Measurements from ENCODE around the gene PHF19. TPM values are rescaled to one million over a fixed set of nuclear protein-coding genes. Genes with fewer than 3 reads are reported as not detected.

Gene PHF19
- total RNA-seq, 2 experiments from 2014 or later = 248 to 253 TPM

- peak overlapping the region; percentile 97 for H3K27ac Mint-ChIP-seq
- H3K4me1 Mint-ChIP-seq = peaks cover 51% of the 10 kb centered on the region
- H3K27me3 Mint-ChIP-seq = no peaks in the 10 kb centered on the region
- no peaks in the 10 kb centered on the region for H3K9me3 Mint-ChIP-seq
- no peak for ATAC-seq (ENCODE audit: low read depth)
- POLR2A ChIA-PET = interaction anchor here (0.6 to 2.9 kb wide), 13 partner anchors 9 to 182 kb away, joined by 3 to 11 read pairs (median 3); partner anchors contain the start of genes FBXW2 and TRAF1
- peaks cover 13% of the 10 kb centered on the region for H3K36me3 Mint-ChIP-seq
- DNase-seq = no peak
- peak overlapping the region; percentile 27 for H3K4me3 Mint-ChIP-seq
These were observed 30.1 kb downstream of the PHF19 start for GRCh38 chr9:120846906-120847305.

GRCh38 chr9:120846251-120846889 lies 30.6 kb downstream of the PHF19 start:
- Mint-ChIP-seq H3K9me3 (no peaks in the 10 kb centered on the region), H3K36me3 (peaks cover 18% of the 10 kb centered on the region), H3K27me3 (no peaks in the 10 kb centered on the region), H3K27ac (peak overlapping the region; percentile 97), H3K4me1 (peaks cover 57% of the 10 kb centered on the region), H3K4me3 (peak overlapping the region; percentile 27)
- ATAC-seq (ENCODE audit: low read depth) = peak; percentile 24
- no peak for DNase-seq
- POLR2A ChIA-PET = interaction anchor here (0.6 to 2.9 kb wide), 14 partner anchors 10 to 182 kb away, joined by 3 to 11 read pairs (median 4); partner anchors contain the start of genes FBXW2, PHF19 and TRAF1

GRCh38 chr9:120845255-120845654 lies 31.7 kb downstream of the PHF19 start:
- Mint-ChIP-seq H3K27ac (peak overlapping the region; percentile 97), H3K4me3 (peak overlapping the region; percentile 98), H3K9me3 (no peaks in the 10 kb centered on the region), H3K36me3 (peaks cover 15% of the 10 kb centered on the region), H3K4me1 (peaks cover 58% of the 10 kb centered on the region), H3K27me3 (no peaks in the 10 kb centered on the region)
- DNase-seq = no peak
- ATAC-seq (ENCODE audit: low read depth) = no peak
- POLR2A ChIA-PET = interaction anchor here (0.5 to 2.9 kb wide), 7 partner anchors 11 to 86 kb away, joined by 3 to 14 read pairs (median 3); partner anchors contain the start of gene FBXW2

GRCh38 chr9:120842685-120843485 lies 34.1 kb downstream of the PHF19 start, which contains the start of gene PSMD5:
PSMD5 (minus strand) TSS chr9:120842922; CDS start chr9:120842909, 13 bp downstream.
- Mint-ChIP-seq H3K27ac (peak within 1 kb of the TSS; percentile 97), H3K27me3 (no peaks in the 10 kb centered on the region), H3K4me3 (peak within 1 kb of the TSS; percentile 98), H3K4me1 (peaks cover 64% of the 10 kb centered on the region), H3K9me3 (no peaks in the 10 kb centered on the region), H3K36me3 (peaks cover 25% of the 10 kb centered on the region)
- DNase-seq (peak; percentile 94), ATAC-seq (ENCODE audit: low read depth) (peak; percentile 96)
- POLR2A ChIA-PET = interaction anchor here (0.6 to 2.6 kb wide), 10 partner anchors 9 to 240 kb away, joined by 3 to 14 read pairs (median 3); partner anchors contain the start of genes FBXW2 and PHF19

- Mint-ChIP-seq H3K27me3 (no peaks in the 10 kb centered on the region), H3K4me3 (peak overlapping the region; percentile 98), H3K27ac (peak overlapping the region; percentile 97), H3K4me1 (peaks cover 58% of the 10 kb centered on the region), H3K9me3 (no peaks in the 10 kb centered on the region), H3K36me3 (peaks cover 29% of the 10 kb centered on the region)
- ATAC-seq (ENCODE audit: low read depth) (peak; percentile 4), DNase-seq (no peak)
- POLR2A ChIA-PET = interaction anchor here (0.6 to 2.2 kb wide), 7 partner anchors 8 to 241 kb away, joined by 3 to 12 read pairs (median 3); partner anchors contain the start of genes FBXW2 and PHF19
These were observed 34.9 kb downstream of the PHF19 start for GRCh38 chr9:120841930-120842684.

GRCh38 chr9:120839146-120839545 lies 37.8 kb downstream of the PHF19 start:
- Mint-ChIP-seq H3K36me3 (peaks cover 36% of the 10 kb centered on the region), H3K27me3 (no peaks in the 10 kb centered on the region), H3K4me1 (peaks cover 37% of the 10 kb centered on the region), H3K4me3 (peak overlapping the region; percentile 23), H3K27ac (no peak overlapping the region), H3K9me3 (no peaks in the 10 kb centered on the region)
- POLR2A ChIA-PET = interaction anchor here (0.7 kb wide), 1 partner anchor 56 kb away, joined by 3 read pairs; no protein-coding TSS in a partner anchor
- DNase-seq = no peak
- ATAC-seq (ENCODE audit: low read depth) = no peak

GRCh38 chr9:120837921-120838320 lies 39.1 kb downstream of the PHF19 start:
- POLR2A ChIA-PET = interaction anchor here (1.3 kb wide), 1 partner anchor 45 kb away, joined by 4 read pairs; the partner anchor contains the start of gene FBXW2
- no peaks in the 10 kb centered on the region for H3K27me3 Mint-ChIP-seq
- no peak overlapping the region for H3K4me3 Mint-ChIP-seq
- H3K9me3 Mint-ChIP-seq = no peaks in the 10 kb centered on the region
- peaks cover 38% of the 10 kb centered on the region for H3K36me3 Mint-ChIP-seq
- ATAC-seq (ENCODE audit: low read depth) (no peak), DNase-seq (no peak)
- peaks cover 31% of the 10 kb centered on the region for H3K4me1 Mint-ChIP-seq
- no peak overlapping the region for H3K27ac Mint-ChIP-seq

GRCh38 chr9:120833325-120833724 lies 43.7 kb downstream of the PHF19 start:
- no peak overlapping the region for H3K4me3 Mint-ChIP-seq
- H3K27ac Mint-ChIP-seq = no peak overlapping the region
- H3K4me1 Mint-ChIP-seq = peaks cover 13% of the 10 kb centered on the region
- ATAC-seq (ENCODE audit: low read depth) = no peak
- POLR2A ChIA-PET = interaction anchor here (0.7 kb wide), 1 partner anchor 64 kb away, joined by 3 read pairs; no protein-coding TSS in a partner anchor
- H3K27me3 Mint-ChIP-seq = no peaks in the 10 kb centered on the region
- peaks cover 39% of the 10 kb centered on the region for H3K36me3 Mint-ChIP-seq
- H3K9me3 Mint-ChIP-seq = no peaks in the 10 kb centered on the region
- DNase-seq = no peak

- POLR2A ChIA-PET = interaction anchor here (0.7 kb wide), 1 partner anchor 65 kb away, joined by 3 read pairs; no protein-coding TSS in a partner anchor
- H3K4me3 Mint-ChIP-seq = no peak overlapping the region
- H3K27me3 Mint-ChIP-seq = no peaks in the 10 kb centered on the region
- peaks cover 34% of the 10 kb centered on the region for H3K36me3 Mint-ChIP-seq
- no peak for DNase-seq
- no peak overlapping the region for H3K27ac Mint-ChIP-seq
- H3K9me3 Mint-ChIP-seq = no peaks in the 10 kb centered on the region
- peaks cover 12% of the 10 kb centered on the region for H3K4me1 Mint-ChIP-seq
- ATAC-seq (ENCODE audit: low read depth) = no peak
These were observed 44.2 kb downstream of the PHF19 start for GRCh38 chr9:120832807-120833206.

GRCh38 chr9:120830865-120831264 lies 46.1 kb downstream of the PHF19 start:
- ATAC-seq (ENCODE audit: low read depth) = no peak
- Mint-ChIP-seq H3K4me1 (peaks cover 8% of the 10 kb centered on the region), H3K36me3 (peaks cover 36% of the 10 kb centered on the region), H3K4me3 (no peak overlapping the region), H3K9me3 (no peaks in the 10 kb centered on the region), H3K27me3 (no peaks in the 10 kb centered on the region), H3K27ac (no peak overlapping the region)
- no peak for DNase-seq
- POLR2A ChIA-PET = no interaction called here

GRCh38 chr9:120830151-120830550 lies 46.8 kb downstream of the PHF19 start:
- Mint-ChIP-seq H3K27me3 (no peaks in the 10 kb centered on the region), H3K4me3 (no peak overlapping the region), H3K4me1 (peaks cover 7% of the 10 kb centered on the region), H3K36me3 (peaks cover 34% of the 10 kb centered on the region), H3K9me3 (no peaks in the 10 kb centered on the region), H3K27ac (no peak overlapping the region)
- POLR2A ChIA-PET = no interaction called here
- ATAC-seq (ENCODE audit: low read depth) = no peak
- no peak for DNase-seq

- H3K9me3 Mint-ChIP-seq = no peaks in the 10 kb centered on the region
- H3K27ac Mint-ChIP-seq = no peak overlapping the region
- ATAC-seq (ENCODE audit: low read depth) (no peak), DNase-seq (no peak)
- POLR2A ChIA-PET = no interaction called here
- H3K27me3 Mint-ChIP-seq = no peaks in the 10 kb centered on the region
- peaks cover 37% of the 10 kb centered on the region for H3K36me3 Mint-ChIP-seq
- H3K4me3 Mint-ChIP-seq = no peak overlapping the region
- H3K4me1 Mint-ChIP-seq = peaks cover 7% of the 10 kb centered on the region
These were observed 47.3 kb downstream of the PHF19 start for GRCh38 chr9:120829650-120830049.

- H3K27ac Mint-ChIP-seq = no peak overlapping the region
- H3K4me3 Mint-ChIP-seq = no peak overlapping the region
These were observed 56.9 kb downstream of the PHF19 start for GRCh38 chr9:120820095-120820494.

More at GRCh38 chr9:120820095-120820494, 56.9 kb downstream of the PHF19 start:
- ATAC-seq (ENCODE audit: low read depth) = no peak
- peaks cover 39% of the 10 kb centered on the region for H3K36me3 Mint-ChIP-seq
- POLR2A ChIA-PET = no interaction called here
- H3K27me3 Mint-ChIP-seq = no peaks in the 10 kb centered on the region
- H3K9me3 Mint-ChIP-seq = no peaks in the 10 kb centered on the region
- DNase-seq = no peak
- peaks cover 1% of the 10 kb centered on the region for H3K4me1 Mint-ChIP-seq

All from activated naive CD8-positive, alpha-beta T cell treated with anti-CD3 and anti-CD28 coated beads, Interleukin-2, amount 10 ng/mL, durations not matched to agents 7 days and 5 days (primary cell).